ENCODE data around the gene RPTOR. TPM values are rescaled to one million over a fixed set of nuclear protein-coding genes. Genes with fewer than 3 reads are reported as not detected.

The RPTOR gene
- total RNA-seq, 2 experiments from 2014 or later = 45.3 to 49.1 TPM

DNA sequence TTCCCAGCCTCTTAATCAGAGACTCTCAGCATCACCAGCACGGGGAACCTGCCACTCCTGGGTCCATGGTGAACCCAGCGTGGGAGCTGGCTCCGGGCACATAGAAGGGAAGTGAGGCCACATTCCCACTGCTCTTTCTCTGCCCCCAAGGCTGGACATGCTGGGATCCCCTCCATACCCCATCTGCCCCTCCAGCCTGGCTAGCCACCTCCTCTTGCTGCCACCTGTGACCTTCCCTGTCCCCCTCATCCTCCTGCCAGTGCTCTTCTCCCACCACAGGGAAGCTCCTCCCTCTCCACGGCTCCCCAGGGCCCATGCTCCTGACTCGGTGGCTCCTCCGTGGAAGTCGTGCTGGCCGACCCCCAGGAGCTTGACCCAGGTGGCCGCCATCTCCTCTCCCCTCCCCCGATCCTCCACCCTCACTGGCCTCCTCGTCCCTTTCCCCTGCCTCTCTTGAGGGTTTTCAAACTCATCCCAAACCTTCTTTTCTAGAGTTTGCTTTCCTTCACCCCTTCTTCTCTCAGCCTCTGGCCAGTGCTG is 307.9 kb downstream of the RPTOR start:
- H3K27me3 Mint-ChIP-seq = no peaks in the 10 kb centered on the region
- ChIA-PET CTCF (no interaction called here), POLR2A (no interaction called here)
- H3K4me3 Mint-ChIP-seq = no peak overlapping the region
- no peak for DNase-seq
- peak overlapping the region; percentile 67 for H3K27ac Mint-ChIP-seq
- intact Hi-C loops (cut with micrococcal nuclease) = no loop called here
- TF ChIP-seq CTCF (IDR thresholded peaks at IDR 0.05) = no peak
- ATAC-seq = no peak
- H3K4me1 Mint-ChIP-seq (ENCODE audit: low read depth) = peaks cover 61% of the 10 kb centered on the region
- no peaks in the 10 kb centered on the region for H3K9me3 Mint-ChIP-seq
- H3K36me3 Mint-ChIP-seq (ENCODE audit: low read depth) = peaks cover 49% of the 10 kb centered on the region

- H3K36me3 Mint-ChIP-seq (ENCODE audit: low read depth) = peaks cover 45% of the 10 kb centered on the region
Observed at GRCh38 chr17:80853076-80853475, 308.4 kb downstream of the RPTOR start.

GRCh38 chr17:80854220-80854619 is 309.6 kb downstream of the RPTOR start:
- no peak for ATAC-seq
- no peaks in the 10 kb centered on the region for H3K27me3 Mint-ChIP-seq
- no peak overlapping the region for H3K27ac Mint-ChIP-seq
- H3K4me1 Mint-ChIP-seq (ENCODE audit: low read depth) = peaks cover 61% of the 10 kb centered on the region
- CTCF ChIA-PET = interaction anchor here (0.8 to 1.3 kb wide), 2 partner anchors 21 to 45 kb away, joined by 3 to 4 read pairs; no protein-coding TSS in a partner anchor
- no peaks in the 10 kb centered on the region for H3K9me3 Mint-ChIP-seq
- no peak for DNase-seq
- no peak overlapping the region for H3K4me3 Mint-ChIP-seq
- POLR2A ChIA-PET = interaction anchor here (1.0 kb wide), 1 partner anchor 39 kb away, joined by 3 read pairs; no protein-coding TSS in a partner anchor
- H3K36me3 Mint-ChIP-seq (ENCODE audit: low read depth) = peaks cover 44% of the 10 kb centered on the region
- TF ChIP-seq CTCF (IDR thresholded peaks at IDR 0.05) = no peak
- intact Hi-C loops (cut with micrococcal nuclease) = no loop called here

More at GRCh38 chr17:80853076-80853475, 308.4 kb downstream of the RPTOR start:
- no peak overlapping the region for H3K4me3 Mint-ChIP-seq
- TF ChIP-seq CTCF (IDR thresholded peaks at IDR 0.05) = no peak
- POLR2A ChIA-PET = no interaction called here
- intact Hi-C loops (cut with micrococcal nuclease) = no loop called here
- peak overlapping the region; percentile 67 for H3K27ac Mint-ChIP-seq
- no peak for DNase-seq
- CTCF ChIA-PET = no interaction called here
- no peaks in the 10 kb centered on the region for H3K27me3 Mint-ChIP-seq
- no peaks in the 10 kb centered on the region for H3K9me3 Mint-ChIP-seq
- ATAC-seq = no peak
- peaks cover 61% of the 10 kb centered on the region for H3K4me1 Mint-ChIP-seq (ENCODE audit: low read depth)

- H3K27me3 Mint-ChIP-seq = no peaks in the 10 kb centered on the region
- no peak for TF ChIP-seq CTCF (IDR thresholded peaks at IDR 0.05)
- peaks cover 37% of the 10 kb centered on the region for H3K36me3 Mint-ChIP-seq (ENCODE audit: low read depth)
- H3K4me1 Mint-ChIP-seq (ENCODE audit: low read depth) = peaks cover 58% of the 10 kb centered on the region
- ATAC-seq (no peak), DNase-seq (no peak)
- ChIA-PET POLR2A (interaction anchor here (0.6 to 4.2 kb wide), 7 partner anchors 22 to 401 kb away, joined by 3 to 19 read pairs (median 4); no protein-coding TSS in a partner anchor), CTCF (interaction anchor here (0.8 to 1.3 kb wide), 3 partner anchors 11 to 44 kb away, joined by 3 to 4 read pairs (median 3); no protein-coding TSS in a partner anchor)
- intact Hi-C loops (cut with micrococcal nuclease) = loop anchor here (5.0 kb wide), 2 partner anchors 37 to 93 kb away; no protein-coding TSS in a partner anchor
- no peak overlapping the region for H3K4me3 Mint-ChIP-seq
- peak overlapping the region; percentile 98 for H3K27ac Mint-ChIP-seq
- no peaks in the 10 kb centered on the region for H3K9me3 Mint-ChIP-seq
Observed at GRCh38 chr17:80855196-80855947, 310.7 kb downstream of the RPTOR start.

Data from activated CD8-positive, alpha-beta T cell treated with anti-CD3 and anti-CD28 coated beads for 36 hours (primary cell).